ENCODE results near the gene ADSS2.

ADSS2 gene

DNA sequence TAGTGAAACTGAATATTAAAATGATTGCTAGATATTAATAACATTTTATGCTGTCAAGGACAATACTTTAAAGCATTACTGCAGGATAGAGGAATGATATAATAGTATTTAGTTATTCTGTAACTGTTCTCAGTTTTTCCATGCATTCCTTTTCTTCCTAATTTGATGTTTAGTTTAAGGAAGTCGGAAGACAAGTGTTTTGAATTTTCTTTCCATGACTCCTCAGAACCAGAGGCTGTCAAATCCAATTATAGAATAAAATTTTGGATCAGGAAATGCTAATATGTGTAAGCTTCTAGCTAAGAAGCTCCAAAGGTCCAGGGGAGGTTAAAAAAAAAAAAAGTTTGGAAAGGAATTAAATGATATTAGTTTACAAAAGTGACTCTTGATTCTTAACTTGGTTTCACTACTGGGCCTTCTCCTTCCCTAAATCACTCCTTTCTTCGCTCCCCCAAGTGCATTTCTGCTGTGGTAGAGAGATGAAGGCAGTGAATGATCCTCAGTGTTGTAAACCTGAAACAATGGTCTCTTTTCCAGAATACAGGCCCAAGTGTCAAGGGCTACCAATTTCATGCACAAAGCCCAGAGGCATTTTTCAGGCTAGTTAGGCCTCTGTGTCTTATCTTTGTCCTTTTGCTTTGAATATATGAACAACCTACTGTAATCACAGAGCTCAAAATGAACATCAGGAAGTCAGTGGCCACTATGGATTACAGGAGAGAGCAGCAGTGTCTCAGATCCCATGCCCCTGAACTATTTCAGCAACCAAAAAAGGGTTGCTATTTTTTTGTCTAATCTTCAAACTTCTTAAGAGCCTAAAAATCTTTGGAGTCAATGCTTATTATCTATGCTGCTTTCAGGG lies 6.2 kb downstream of the ADSS2 start:
- DNase-seq, result no peak

DNA sequence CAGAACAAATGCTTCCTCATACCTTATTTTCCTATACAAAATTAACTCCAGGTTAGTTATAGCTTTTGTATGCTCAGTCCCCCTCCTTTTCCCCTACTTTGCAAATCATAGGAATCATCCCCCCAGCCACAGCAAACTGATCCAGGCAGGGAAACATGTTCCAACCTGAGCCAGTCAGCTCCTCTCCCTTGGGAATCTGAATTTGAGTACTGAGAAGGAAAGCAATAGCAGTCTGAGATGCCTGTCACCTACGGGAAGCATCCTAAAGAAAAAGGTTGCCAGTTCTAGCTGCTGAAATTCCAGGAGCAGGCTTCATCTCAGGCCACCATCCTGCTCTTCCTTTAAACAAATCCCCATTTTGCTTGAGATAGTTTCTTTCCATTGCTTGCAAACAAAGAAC lies 6.9 kb downstream of the ADSS2 start:
- no peak for DNase-seq

DNA sequence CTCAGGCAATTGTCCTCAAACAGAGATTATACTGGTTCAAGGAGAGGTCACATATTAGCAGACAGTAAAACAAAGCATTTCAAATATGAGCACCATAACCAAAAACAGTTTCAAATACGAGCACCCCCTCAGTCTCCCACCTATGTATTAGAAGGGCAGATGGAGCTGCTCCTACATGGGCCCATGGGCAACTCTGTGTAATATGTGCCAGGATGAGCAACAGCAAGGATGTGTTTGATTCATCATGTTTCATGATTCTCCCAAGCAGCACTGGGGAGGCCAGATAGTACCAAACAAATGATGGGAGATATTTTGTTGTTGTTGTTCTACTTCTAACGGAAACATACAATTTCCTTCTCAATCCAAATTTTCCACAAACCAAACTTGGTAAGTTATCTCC lies 8.9 kb downstream of the ADSS2 start:
- DNase-seq, result no peak

DNA sequence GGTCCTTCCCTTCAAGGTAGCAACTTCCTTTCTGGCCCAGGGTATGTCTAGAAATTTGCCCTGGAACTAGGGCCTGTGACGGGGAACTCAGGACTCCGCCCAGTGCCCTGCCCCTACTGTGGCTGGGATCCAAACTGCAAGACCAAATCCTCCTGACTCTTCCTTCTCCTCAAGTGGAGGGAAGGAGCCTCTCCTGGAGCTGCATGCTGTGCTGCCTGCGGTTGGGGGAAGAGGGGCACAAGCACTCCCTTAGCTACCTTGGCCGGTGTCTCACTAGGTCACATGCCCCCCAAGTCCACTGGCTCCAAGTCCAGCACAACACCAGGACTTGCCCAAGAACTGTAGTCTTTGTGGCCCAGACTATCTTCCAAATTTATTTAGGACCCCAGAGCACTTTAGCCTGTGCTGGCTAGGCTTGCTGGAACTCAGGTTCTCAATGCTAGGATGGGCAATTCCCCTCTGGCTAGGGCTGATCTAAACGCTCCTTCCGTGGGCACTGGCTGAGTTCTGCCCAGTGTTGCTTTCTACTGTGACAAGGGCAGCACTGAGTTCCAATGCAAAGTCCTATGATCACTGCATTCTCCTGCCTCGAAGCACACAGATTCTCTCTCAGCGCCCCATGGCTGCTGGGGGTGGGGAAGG lies 12.2 kb downstream of the ADSS2 start:
- DNase-seq, result no peak

GRCh38 chr1:244437086-244437468 lies 14.6 kb downstream of the ADSS2 start:
- no peak for DNase-seq

DNA sequence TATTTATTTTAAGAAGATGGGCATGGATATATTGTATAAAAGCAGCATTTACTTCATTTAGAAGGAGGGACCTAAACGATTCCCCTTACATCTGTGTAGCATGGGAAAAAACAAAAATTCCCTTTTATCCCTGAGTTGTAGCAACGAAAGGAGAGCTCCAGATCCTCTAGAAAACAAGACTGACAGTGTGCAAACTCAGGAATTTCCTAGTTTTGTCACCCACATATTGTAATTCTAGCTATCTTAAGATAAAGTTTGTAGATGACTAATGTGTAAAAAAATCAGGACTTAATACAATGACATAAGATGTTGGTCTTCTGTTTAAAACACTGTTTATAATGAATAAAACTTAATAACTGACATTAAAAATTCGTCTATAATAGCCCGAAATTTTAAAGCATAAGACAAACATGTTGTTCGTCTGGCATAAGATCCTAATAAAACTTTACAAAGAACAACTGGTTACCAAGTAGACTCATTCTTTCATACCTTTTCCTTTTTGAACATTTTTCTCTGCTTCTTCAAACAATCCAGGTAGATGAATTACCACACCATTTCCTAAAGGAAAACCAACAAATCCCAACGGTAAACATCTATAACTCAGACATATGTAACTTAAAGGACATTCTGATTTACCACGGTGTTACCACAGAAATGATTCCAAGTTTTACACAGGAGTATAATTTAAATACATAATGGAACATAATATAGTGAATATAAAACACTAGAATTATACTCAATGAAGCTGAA lies 15.2 kb downstream of the ADSS2 start:
- no peak for DNase-seq

DNA sequence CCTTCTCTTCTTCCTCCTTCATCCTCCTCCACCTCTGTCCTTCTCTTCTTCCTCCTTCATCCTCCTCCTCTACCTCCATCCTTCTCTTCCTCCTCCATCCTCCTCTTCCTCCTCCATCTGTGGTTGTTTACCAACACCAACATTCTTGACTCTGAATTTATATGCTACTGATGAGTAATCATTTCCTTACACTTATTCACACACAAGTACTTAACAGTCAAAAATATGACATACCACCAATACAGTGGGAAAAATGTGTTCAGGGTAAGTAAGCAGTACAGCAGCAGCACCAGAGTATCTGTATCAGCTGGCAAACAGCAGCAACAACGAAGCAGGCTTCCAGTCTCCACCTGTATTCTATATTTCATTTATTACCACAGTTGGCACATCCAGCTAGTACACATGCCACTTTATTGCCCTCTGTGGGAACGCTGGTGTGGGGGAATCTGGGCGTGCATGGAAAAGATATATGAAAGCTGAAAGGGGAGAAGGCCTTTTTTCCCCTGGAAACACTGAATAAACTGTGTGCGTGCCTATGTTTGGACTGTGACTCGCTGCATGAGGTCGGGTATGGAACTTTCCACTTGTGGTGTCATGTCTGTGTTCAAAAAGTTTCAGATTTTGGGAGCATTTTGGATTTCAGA lies 16.0 kb downstream of the ADSS2 start:
- no peak for DNase-seq

DNA sequence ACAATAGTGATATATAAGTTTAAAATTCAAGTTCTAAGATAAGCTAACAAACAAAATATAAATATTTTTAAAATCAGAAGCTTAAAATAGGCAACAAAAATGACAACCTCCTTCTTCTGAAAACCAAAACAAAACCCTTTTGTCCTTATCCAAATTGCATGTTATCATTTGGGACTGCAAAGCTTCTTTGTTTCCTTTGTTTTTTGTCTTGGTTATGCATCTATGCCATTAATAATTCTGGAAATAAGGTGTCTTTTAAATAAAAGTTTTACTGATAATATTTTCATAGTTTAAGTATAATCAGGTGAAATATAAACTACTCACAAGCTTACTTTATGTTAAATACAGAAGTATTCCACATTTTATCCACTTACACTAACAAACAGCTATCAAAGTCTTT lies 20.5 kb downstream of the ADSS2 start:
- no peak for DNase-seq

GRCh38 chr1:244429818-244430217 lies 21.9 kb downstream of the ADSS2 start:
- no peak for DNase-seq

GRCh38 chr1:244427647-244428046 lies 24.1 kb downstream of the ADSS2 start:
- DNase-seq, result no peak

DNA sequence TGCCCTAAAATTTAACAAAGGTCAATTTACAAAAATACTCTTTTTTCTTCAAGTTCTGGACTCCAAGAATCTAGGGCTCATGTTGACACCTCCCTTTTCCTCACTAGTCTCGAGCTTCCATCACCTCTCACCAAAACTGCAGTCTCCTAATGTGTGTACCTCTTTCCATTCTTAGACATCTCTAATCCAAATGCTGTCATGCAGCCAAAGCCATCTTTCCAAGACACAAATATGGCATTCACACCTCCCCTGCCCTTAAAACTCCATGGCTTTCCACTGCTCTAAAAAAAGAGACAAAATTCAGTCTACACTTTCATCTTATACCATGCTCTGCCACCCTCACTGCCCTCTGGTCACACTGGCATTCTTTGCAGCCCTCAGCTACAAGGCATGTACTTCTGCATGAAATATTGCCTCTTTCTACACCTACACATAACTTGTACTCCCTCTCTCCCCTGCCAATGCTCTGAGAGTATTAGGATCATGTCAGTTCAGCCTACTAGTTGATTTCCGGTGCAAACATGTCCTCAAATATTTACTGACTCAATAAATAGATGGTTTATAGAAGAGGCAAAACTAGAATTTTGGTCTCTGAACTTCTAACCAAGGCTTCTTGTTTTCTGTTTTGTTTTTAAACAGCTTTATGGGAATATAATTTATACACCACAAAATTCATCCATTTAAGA lies 26.9 kb downstream of the ADSS2 start:
- DNase-seq, result no peak

- DNase-seq, result no peak
Measured at GRCh38 chr1:244422174-244422573, 29.5 kb downstream of the ADSS2 start.

DNA sequence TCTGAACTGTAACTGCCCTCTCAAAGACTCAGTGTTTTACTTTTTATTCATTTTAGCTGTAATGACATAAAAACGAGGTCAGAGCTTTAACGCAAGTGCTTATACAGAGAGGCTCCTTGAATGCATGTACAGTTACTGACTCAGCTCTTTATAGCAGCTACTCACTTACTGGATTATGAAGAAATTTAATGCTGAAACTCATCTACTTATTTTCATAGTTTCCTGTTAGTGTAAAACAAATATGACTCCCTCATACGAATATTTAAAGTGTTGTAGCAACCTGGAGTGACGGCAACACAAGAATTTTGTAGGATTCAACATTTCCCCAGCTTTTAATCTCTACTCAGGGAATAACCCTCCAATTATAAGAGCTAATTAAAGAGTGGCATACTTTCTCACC lies 32.7 kb downstream of the ADSS2 start:
- DNase-seq, result no peak

DNA sequence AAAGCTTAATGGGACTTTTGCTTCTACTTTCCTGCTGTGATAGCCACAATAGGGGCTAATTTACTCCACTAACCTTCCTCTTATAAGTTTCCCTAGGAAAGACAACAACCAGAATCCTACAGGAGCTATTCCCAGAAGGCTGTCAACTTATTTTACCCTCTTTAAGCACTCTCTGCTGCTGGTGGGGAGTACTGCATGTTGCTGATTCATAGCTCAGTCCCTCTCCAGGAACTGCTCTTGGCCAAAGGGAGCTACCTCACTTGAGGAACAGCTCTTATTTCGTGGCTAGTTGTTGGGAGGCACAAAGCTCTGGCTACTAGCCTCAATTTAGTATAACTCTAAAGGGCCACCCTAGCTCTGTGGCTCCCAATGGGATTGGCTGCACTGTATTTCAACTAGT lies 37.2 kb downstream of the ADSS2 start:
- DNase-seq, result no peak

- no peak for DNase-seq
Measured at GRCh38 chr1:244413736-244414135, 38.0 kb downstream of the ADSS2 start.

- no peak for DNase-seq
Measured at GRCh38 chr1:244412176-244412575, 39.5 kb downstream of the ADSS2 start.

DNA sequence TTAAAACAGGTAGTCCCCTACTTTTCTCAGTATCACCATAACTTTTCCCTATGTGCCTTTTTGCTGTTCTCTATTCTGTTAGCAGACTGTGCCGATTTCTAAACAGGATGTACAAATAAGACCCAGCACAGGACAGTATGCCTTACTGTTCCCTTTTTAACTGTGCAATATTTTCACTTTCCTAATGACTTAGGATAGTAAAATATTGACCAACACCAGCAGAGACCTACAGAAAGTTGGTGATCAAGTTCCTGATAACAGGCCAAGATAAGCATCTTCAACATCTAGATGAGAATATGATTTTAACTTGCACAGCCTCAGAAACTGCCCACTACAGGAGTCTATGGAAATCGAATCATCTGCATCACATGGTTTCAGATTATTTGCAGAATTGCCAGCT lies 42.0 kb downstream of the ADSS2 start:
- no peak for DNase-seq

DNA sequence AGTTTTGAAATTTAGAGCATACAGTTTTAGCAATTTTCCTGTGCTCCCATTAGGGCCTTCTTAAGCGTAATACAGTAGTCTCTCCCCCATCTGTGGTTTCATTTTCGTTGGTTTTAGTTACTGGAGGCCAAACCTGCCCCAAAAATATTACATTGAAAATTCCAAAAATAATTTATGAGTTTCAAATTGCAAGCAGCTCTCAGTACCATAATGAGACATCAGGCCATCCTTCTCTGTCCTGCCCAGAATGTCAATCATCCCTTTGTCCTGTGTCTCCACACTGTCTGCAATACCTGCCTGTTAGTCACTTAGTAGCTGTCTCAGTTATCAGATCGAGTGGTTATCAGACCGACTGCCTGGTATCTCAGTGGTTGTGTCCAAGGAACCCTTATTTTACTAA lies 45.4 kb downstream of the ADSS2 start:
- DNase-seq, result no peak

- no peak for DNase-seq
Measured at GRCh38 chr1:244405856-244406255, 45.9 kb downstream of the ADSS2 start.

GRCh38 chr1:244403431-244403830 lies 48.3 kb downstream of the ADSS2 start:
- no peak for DNase-seq

GRCh38 chr1:244400974-244401373 lies 50.7 kb downstream of the ADSS2 start:
- no peak for DNase-seq

- DNase-seq, result no peak
Measured at GRCh38 chr1:244397131-244397530, 54.6 kb downstream of the ADSS2 start.

DNA sequence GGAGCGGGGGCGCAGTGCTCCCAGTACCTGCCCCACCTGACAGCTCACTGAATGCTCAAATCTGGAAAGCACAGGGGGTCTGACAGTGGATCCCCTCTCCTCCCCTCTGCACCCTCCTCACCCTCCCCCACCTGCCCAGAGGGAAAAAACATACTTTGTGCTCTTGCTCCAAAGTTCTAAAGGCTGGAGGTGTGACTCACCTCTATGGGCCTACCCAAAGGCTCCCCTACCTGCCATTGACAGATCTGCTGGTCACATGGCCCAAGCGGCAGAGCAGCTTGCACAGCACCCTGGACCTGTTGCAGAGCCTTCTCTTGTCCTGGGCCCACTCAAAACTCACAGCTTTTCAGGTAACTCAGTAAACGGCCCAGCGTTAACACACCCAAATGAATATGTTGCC lies 55.7 kb downstream of the ADSS2 start:
- no peak for DNase-seq

Measured in activated CD4-positive, alpha-beta T cell treated with anti-CD3 and anti-CD28 coated beads for 1 hour (primary cell).